HepG2 (cell line): ENCODE measurements around the gene EFEMP2. TPM values are rescaled to one million over a fixed set of nuclear protein-coding genes. Genes with fewer than 3 reads are reported as not detected.

Experiments
- ARHGAP35 ChIP-seq: sonication (generic); formaldehyde crosslinking; IDR thresholded peaks from 2 replicates; pipeline ENCODE4 v1.9.0; 2022; ENCODE audit warnings: mild to moderate bottlenecking, inconsistent platforms, moderate library complexity, missing genetic modification reagents, borderline replicate concordance
- CBFB ChIP-seq: sonication (generic); formaldehyde crosslinking; IDR thresholded peaks from 2 replicates; pipeline ENCODE4 v1.4.0; 2020; ENCODE audit warnings: missing genetic modification reagents
- CTCF ChIP-seq: sonication (generic); formaldehyde crosslinking; IDR thresholded peaks from 2 replicates; pipeline ENCODE4 v1.5.0; 2020; ENCODE audit warnings: mild to moderate bottlenecking, missing genetic modification reagents, moderate library complexity
- FOXJ3 ChIP-seq: sonication (generic); formaldehyde crosslinking; IDR thresholded peaks from 2 replicates; pipeline ENCODE4 v1.4.0; 2020; ENCODE audit warnings: missing genetic modification reagents, mild to moderate bottlenecking, borderline replicate concordance
- GLI4 ChIP-seq: sonication (generic); formaldehyde crosslinking; IDR thresholded peaks from 2 replicates; pipeline ENCODE4 v1.5.1; 2020; ENCODE audit warnings: missing genetic modification reagents, mild to moderate bottlenecking, moderate library complexity, borderline replicate concordance
- HDAC2 ChIP-seq: sonication (generic); formaldehyde crosslinking; IDR thresholded peaks from 2 replicates; pipeline ENCODE4 v1.4.0; 2020; ENCODE audit warnings: missing genetic modification reagents
- HNRNPL ChIP-seq: fragments of 200-400 bp; formaldehyde crosslinking; IDR thresholded peaks from 2 replicates; pipeline ENCODE4 v1.6.1; 2017; ENCODE audit warnings: mild to moderate bottlenecking, low read depth, low read length
- MAX ChIP-seq: IDR thresholded peaks from 2 replicates; pipeline ENCODE4 v1.6.1; 2012; ENCODE audit warnings: inconsistent platforms
- MXI1 ChIP-seq: IDR thresholded peaks from 3 replicates; pipeline ENCODE4 v1.6.1; 2012; ENCODE audit warnings: low read depth, low read length, inconsistent platforms, borderline replicate concordance
- PAWR ChIP-seq: sonication (generic); formaldehyde crosslinking; IDR thresholded peaks from 2 replicates; pipeline ENCODE4 v1.4.0; 2020; ENCODE audit warnings: missing genetic modification reagents, mild to moderate bottlenecking, borderline replicate concordance
- PITX1 ChIP-seq: sonication (generic); formaldehyde crosslinking; IDR thresholded peaks from 2 replicates; pipeline ENCODE4 v1.5.1; 2020; ENCODE audit warnings: mild to moderate bottlenecking, missing genetic modification reagents
- RAD51 ChIP-seq: fragments of 450-650 bp; IDR thresholded peaks from 2 replicates; pipeline ENCODE4 v1.6.1; 2016; ENCODE audit warnings: borderline replicate concordance
- RFX5 ChIP-seq: IDR thresholded peaks from 2 replicates; pipeline ENCODE4 v1.6.1; 2011; ENCODE audit warnings: low read depth, low read length, improper control_type of control experiment
- SNAPC2 ChIP-seq: sonication (generic); formaldehyde crosslinking; IDR thresholded peaks from 2 replicates; pipeline ENCODE4 v1.8.1; 2022; ENCODE audit warnings: mild to moderate bottlenecking, missing genetic modification reagents
- SRF ChIP-seq: IDR thresholded peaks from 2 replicates; pipeline ENCODE4 v1.6.1; 2011; ENCODE audit warnings: mild to moderate bottlenecking, low read depth, low read length, moderate library complexity
- SRY ChIP-seq: sonication (generic); formaldehyde crosslinking; IDR thresholded peaks from 2 replicates; pipeline ENCODE4 v1.8.0; 2022; ENCODE audit warnings: mild to moderate bottlenecking, missing genetic modification reagents
- TARDBP ChIP-seq: sonication (generic); formaldehyde crosslinking; IDR thresholded peaks from 2 replicates; pipeline ENCODE4 v1.8.0; 2022; ENCODE audit warnings: mild to moderate bottlenecking, missing genetic modification reagents
- TBL1XR1 ChIP-seq: fragments of 150-350 bp; IDR thresholded peaks from 2 replicates; pipeline ENCODE4 v1.6.1; 2014; ENCODE audit warnings: borderline replicate concordance, low read length; ENCODE audit not compliant: partially characterized antibody
- ZBTB25 ChIP-seq: IDR thresholded peaks from 2 replicates; pipeline ENCODE4 v1.6.1; 2018; ENCODE audit warnings: missing genetic modification reagents
- ZNF24 ChIP-seq: fragments of 450-650 bp; IDR thresholded peaks from 2 replicates; pipeline ENCODE4 v1.6.1; 2017; ENCODE audit warnings: antibody characterized with exemption, mild to moderate bottlenecking
- ZNF432 ChIP-seq: sonication (generic); formaldehyde crosslinking; IDR thresholded peaks from 2 replicates; pipeline ENCODE4 v1.5.0; 2020; ENCODE audit warnings: missing genetic modification reagents, mild to moderate bottlenecking, borderline replicate concordance
- ZNF510 ChIP-seq: sonication (generic); formaldehyde crosslinking; IDR thresholded peaks from 2 replicates; pipeline ENCODE4 v1.4.0; 2020; ENCODE audit warnings: low read depth, mild to moderate bottlenecking, missing genetic modification reagents
- ZNF546 ChIP-seq: sonication (generic); formaldehyde crosslinking; conservative IDR thresholded peaks from 2 replicates; pipeline ENCODE4 v1.8.1; 2023; ENCODE audit warnings: mild to moderate bottlenecking, missing genetic modification reagents
- ZNF549 ChIP-seq: sonication (generic); formaldehyde crosslinking; IDR thresholded peaks from 2 replicates; pipeline ENCODE4 v1.5.0; 2020; ENCODE audit warnings: missing genetic modification reagents
- ZNF550 ChIP-seq: sonication (generic); formaldehyde crosslinking; IDR thresholded peaks from 2 replicates; pipeline ENCODE4 v1.4.0; 2020; ENCODE audit warnings: mild to moderate bottlenecking, missing genetic modification reagents, borderline replicate concordance
- ZNF670 ChIP-seq: sonication (generic); formaldehyde crosslinking; IDR thresholded peaks from 2 replicates; pipeline ENCODE4 v1.8.0; 2022; ENCODE audit warnings: mild to moderate bottlenecking, missing genetic modification reagents, borderline replicate concordance
- ZNF672 ChIP-seq: sonication (generic); formaldehyde crosslinking; IDR thresholded peaks from 2 replicates; pipeline ENCODE4 v1.8.1; 2022; ENCODE audit warnings: missing genetic modification reagents
- ZNF766 ChIP-seq: sonication (generic); formaldehyde crosslinking; IDR thresholded peaks from 2 replicates; pipeline ENCODE4 v1.5.0; 2020; ENCODE audit warnings: missing genetic modification reagents, borderline replicate concordance
- ZNF772 ChIP-seq: sonication (generic); formaldehyde crosslinking; IDR thresholded peaks from 2 replicates; pipeline ENCODE4 v1.5.0; 2020; ENCODE audit warnings: mild to moderate bottlenecking, missing genetic modification reagents
- ZSCAN12 ChIP-seq: sonication (generic); formaldehyde crosslinking; IDR thresholded peaks from 2 replicates; pipeline ENCODE4 v1.9.0; 2021; ENCODE audit warnings: mild to moderate bottlenecking, missing genetic modification reagents
- ZSCAN30 ChIP-seq: sonication (generic); formaldehyde crosslinking; IDR thresholded peaks from 2 replicates; pipeline ENCODE4 v1.5.0; 2020; ENCODE audit warnings: mild to moderate bottlenecking, missing genetic modification reagents
- polyA plus RNA-seq, 8 experiments: library from polyadenylated mRNA; depleted of rRNA in 3 of 8; stranded (reverse) in 7 of 8; unstranded in 1 of 8; fragments of >200 nt; fragmentation: Illumina TruSeq in 4 of 8; extraction: Trizol in 4 of 8; gene quantifications; 2 replicates each; pipeline versions ENCODE4 v1.2.1 to v1.2.3, GENCODE V29; 2011 to 2016; ENCODE audit warnings: low read depth in 4 of 8, missing spikeins in 1 of 8, mixed read lengths in 1 of 8; ENCODE audit not compliant: insufficient read depth in 1 of 8
- total RNA-seq, 5 experiments: library from RNA; depleted of rRNA; stranded (reverse); fragments of >200 nt; fragmentation: Illumina TruSeq; extraction: Trizol; gene quantifications; 2 replicates each; pipeline ENCODE4 v1.2.3, GENCODE V29; 2016; ENCODE audit warnings: low read depth in 1 of 5

Gene EFEMP2
- total and polyA plus RNA-seq, 2 of the 13 experiments (the other 11 are each of a cell fraction or from before 2014, with no cell fraction given): 7.4 to 29.7 TPM

GRCh38 chr11:65919141-65919572, 46.6 kb upstream of the EFEMP2 start, which contains the start of gene DRAP1 (continued):
- TF ChIP-seq TARDBP: peak; percentile 91
- no peak for TF ChIP-seq SRY
- TF ChIP-seq CBFB (CRISPR knock-in tag): peak; percentile 91
- peak; percentile 80 for TF ChIP-seq ZNF546 (CRISPR knock-in tag)
- TF ChIP-seq ZNF670: no peak
- no peak for TF ChIP-seq SNAPC2 (CRISPR knock-in tag)
- TF ChIP-seq SRF: peak; percentile 60; the same call in 1 of the 2 replicates
- TF ChIP-seq MAX: peak; percentile 86
- TF ChIP-seq ZNF24: no peak
- TF ChIP-seq RAD51: no peak
- TF ChIP-seq TBL1XR1: peak; percentile 57
- TF ChIP-seq RFX5: no peak
- TF ChIP-seq ARHGAP35 (CRISPR knock-in tag): no peak
- TF ChIP-seq ZNF550 (CRISPR knock-in tag): 0 out of 2 replicates have a peak, but pooled peaks have one; percentile 71
- peak; percentile 94; the same call in 1 of the 2 replicates for TF ChIP-seq ZBTB25 (CRISPR knock-in tag)
- TF ChIP-seq ZNF772: peak; percentile 92; the same call in 1 of the 2 replicates
- no peak for TF ChIP-seq ZNF510 (CRISPR knock-in tag)
- TF ChIP-seq PITX1 (CRISPR knock-in tag): peak; percentile 83
- no peak for TF ChIP-seq ZNF549 (CRISPR knock-in tag)
- no peak for TF ChIP-seq ZSCAN12 (CRISPR knock-in tag)
- 0 out of 2 replicates have a peak, but pooled peaks have one; percentile 55 for TF ChIP-seq ZNF766 (CRISPR knock-in tag)
- no peak for TF ChIP-seq FOXJ3 (CRISPR knock-in tag)
- no peak for TF ChIP-seq ZNF432 (CRISPR knock-in tag)
- TF ChIP-seq PAWR: no peak
- TF ChIP-seq HNRNPL: no peak
- 0 out of 2 replicates have a peak, but pooled peaks have one; percentile 17 for TF ChIP-seq CTCF (CRISPR knock-in tag)
- peak; percentile 53; the same call in 2 of the 3 replicates for TF ChIP-seq MXI1
- 0 out of 2 replicates have a peak, but pooled peaks have one; percentile 32 for TF ChIP-seq GLI4 (CRISPR knock-in tag)
- TF ChIP-seq ZNF672 (CRISPR knock-in tag): no peak
- TF ChIP-seq HDAC2: peak; percentile 58; the same call in 1 of the 2 replicates
- peak; percentile 41; the same call in 1 of the 2 replicates for TF ChIP-seq ZSCAN30 (CRISPR knock-in tag)
